GM19193 (cell line): ENCODE measurements around the gene MED12L.

Experiments used
- POLR2A ChIP-seq: IDR thresholded peaks from 4 replicates; pipeline ENCODE4 v1.6.1; 2011; ENCODE audit not compliant: insufficient read depth, insufficient read length; ENCODE audit errors: extremely low read depth

MED12L gene, protein sequence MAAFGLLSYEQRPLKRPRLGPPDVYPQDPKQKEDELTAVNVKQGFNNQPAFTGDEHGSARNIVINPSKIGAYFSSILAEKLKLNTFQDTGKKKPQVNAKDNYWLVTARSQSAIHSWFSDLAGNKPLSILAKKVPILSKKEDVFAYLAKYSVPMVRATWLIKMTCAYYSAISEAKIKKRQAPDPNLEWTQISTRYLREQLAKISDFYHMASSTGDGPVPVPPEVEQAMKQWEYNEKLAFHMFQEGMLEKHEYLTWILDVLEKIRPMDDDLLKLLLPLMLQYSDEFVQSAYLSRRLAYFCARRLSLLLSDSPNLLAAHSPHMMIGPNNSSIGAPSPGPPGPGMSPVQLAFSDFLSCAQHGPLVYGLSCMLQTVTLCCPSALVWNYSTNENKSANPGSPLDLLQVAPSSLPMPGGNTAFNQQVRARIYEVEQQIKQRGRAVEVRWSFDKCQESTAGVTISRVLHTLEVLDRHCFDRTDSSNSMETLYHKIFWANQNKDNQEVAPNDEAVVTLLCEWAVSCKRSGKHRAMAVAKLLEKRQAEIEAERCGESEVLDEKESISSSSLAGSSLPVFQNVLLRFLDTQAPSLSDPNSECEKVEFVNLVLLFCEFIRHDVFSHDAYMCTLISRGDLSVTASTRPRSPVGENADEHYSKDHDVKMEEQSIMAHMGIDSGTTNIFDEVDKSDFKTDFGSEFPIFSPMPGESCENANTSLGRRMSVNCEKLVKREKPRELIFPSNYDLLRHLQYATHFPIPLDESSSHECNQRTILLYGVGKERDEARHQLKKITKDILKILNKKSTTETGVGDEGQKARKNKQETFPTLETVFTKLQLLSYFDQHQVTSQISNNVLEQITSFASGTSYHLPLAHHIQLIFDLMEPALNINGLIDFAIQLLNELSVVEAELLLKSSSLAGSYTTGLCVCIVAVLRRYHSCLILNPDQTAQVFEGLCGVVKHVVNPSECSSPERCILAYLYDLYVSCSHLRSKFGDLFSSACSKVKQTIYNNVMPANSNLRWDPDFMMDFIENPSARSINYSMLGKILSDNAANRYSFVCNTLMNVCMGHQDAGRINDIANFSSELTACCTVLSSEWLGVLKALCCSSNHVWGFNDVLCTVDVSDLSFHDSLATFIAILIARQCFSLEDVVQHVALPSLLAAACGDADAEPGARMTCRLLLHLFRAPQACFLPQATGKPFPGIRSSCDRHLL (N-terminal part only)

DNA sequence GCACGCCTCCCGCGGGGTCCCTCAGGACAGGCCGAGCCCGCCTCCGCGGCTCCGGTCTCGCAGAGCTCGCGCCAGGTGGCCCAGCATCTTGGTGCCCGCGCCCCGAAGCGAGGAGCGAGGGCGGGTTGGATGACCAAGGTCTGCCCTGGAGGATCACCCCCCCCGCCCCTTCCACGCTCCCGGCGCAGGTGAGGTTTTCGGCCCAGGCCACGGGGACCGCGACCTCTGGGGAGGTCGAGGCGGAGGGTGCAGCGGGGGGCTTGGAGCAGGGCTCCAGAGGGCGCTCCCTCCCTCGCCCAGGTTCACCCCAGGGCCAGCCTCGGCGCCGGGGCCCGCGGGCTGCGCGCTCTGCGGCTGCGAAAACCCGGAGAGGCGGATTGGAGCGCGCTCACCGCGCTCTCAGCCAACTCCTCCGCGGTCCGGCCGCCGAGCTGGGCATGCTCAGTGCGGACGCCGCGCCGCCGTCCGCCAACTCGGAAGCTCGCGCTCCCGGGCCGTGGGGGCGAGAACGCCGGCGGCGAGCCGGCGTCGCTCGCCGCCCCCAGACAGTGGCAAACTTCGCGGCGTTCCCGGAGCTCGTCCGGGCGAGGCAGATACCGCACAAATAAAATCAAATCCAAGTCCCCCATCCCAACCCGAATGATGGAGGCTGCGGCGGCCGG, at the start of gene MED12L:
TSS of gene MED12L (plus strand) at position 438 of the 662 bp plus-strand sequence. CDS start 1,263 bp downstream, outside the sequence.
- no peak for TF ChIP-seq POLR2A

DNA sequence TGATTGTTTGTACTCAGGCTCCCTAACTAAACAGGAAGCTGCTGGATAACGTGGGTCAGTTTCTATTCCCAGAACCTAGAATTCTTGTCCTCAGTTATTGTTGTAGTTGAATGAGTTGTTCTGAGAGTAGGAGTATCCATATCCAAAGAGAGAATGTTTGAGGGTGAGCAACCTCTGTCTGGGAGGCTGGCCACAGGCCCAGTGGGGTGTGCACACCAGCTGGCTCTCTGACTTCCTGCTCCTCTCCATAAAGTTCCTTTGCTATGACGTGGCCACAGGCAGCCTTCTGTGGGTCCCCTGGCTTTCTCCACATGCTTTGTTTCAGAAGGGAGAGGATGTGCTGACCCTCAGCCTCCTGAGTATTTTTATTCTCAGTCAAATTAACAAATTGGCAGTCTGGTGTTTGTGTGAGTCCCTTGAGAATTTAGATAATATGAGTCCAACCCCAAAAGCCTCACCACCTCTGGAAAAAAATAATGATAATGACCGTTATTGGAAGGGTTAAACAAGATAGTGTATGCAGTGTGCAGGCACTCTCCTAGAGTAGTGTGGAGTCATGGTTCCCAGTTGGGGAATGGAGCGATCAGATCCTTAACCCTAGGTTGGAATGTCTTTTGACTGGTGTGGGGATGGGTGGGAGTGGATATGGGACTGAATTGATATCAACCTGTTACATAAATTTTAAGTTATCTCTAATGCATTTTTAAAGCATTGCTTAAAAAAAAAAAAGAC, 47.6 kb upstream of the MED12L start:
- TF ChIP-seq POLR2A: no peak

DNA sequence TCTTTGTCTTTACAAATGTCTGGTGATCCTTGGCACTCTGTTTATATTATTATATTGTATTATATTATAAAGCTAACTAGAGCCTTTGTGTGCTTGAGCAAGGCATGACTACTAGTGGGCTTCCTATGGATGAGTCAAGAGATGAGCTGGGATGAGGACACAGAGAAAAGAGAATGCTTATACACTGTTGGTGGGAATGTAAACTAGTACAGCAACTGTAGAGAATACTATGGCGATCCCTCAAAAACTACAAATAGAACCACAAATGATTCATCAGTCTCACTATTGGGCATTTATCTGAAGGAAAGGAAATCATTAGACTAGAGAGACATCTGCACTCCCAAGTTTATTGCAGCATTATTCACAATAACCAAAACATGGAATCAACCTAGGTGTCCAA, 40.8 kb upstream of the MED12L start:
- no peak for TF ChIP-seq POLR2A

- TF ChIP-seq POLR2A: no peak
These were observed 37.8 kb upstream of the MED12L start for GRCh38 chr3:151047636-151048035.

GRCh38 chr3:151051533-151051932, 33.9 kb upstream of the MED12L start:
- TF ChIP-seq POLR2A: no peak

GRCh38 chr3:151052346-151052745, 33.1 kb upstream of the MED12L start:
- no peak for TF ChIP-seq POLR2A

DNA sequence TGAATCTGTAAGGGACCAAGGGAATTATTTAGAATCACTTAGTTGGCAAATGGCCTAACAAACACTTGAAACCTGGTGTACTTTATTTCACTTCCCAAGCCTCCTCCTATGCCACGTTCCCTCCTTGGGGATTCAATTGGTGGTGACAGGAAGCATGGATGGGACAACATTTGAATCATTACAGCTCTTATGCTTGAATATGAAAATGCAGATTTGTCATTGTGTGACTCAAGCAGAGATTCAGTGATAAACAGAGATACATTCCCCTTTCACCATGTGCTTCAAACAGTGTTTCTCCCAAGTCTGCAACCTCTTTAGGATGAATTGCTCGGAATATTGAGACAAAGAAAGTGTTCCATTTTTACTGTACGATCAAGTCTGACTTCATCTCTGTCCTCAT, 32.7 kb upstream of the MED12L start:
- no peak for TF ChIP-seq POLR2A

DNA sequence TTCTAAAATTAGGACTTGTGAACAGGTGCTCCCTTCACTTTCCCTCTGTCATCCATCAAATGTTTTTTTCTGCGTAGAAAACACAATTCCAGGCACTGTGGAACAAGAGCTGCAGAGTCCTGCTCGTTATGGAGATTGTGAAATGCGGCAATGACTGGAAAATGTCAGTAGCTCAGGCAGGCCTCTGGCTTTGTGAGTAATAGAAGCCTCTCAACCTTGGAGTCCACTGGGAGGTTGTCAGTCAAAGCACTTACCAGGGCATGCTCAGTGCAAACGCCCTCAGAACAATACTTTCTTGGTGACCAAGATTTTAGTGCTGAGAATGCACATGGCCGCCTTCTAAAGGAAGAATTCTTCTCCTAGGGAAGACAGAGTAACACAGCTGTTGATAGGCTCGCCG, 26.7 kb upstream of the MED12L start:
- no peak for TF ChIP-seq POLR2A

DNA sequence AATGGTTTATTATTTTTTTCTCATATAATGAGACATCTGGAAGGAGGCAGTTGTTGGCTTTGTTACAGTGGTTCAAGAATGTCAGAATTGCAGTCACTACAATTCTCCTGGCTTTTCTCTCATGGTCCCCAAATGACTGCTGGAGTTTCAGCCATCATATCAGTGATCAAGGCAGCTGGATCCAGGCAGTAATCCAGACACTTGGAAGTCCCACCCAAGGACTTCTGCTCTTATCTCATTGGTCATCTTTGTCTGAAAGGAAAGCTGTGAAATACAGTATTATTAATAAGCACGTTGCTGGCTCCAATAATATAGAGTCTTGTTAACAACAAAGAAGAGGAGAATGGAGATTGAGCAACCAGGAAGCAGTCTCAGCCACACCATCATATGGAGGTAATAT, 22.9 kb upstream of the MED12L start:
- no peak for TF ChIP-seq POLR2A

- no peak for TF ChIP-seq POLR2A
These were observed 18.3 kb upstream of the MED12L start for GRCh38 chr3:151067158-151067557.

- TF ChIP-seq POLR2A: no peak
These were observed 11.2 kb upstream of the MED12L start for GRCh38 chr3:151074256-151074655.

DNA sequence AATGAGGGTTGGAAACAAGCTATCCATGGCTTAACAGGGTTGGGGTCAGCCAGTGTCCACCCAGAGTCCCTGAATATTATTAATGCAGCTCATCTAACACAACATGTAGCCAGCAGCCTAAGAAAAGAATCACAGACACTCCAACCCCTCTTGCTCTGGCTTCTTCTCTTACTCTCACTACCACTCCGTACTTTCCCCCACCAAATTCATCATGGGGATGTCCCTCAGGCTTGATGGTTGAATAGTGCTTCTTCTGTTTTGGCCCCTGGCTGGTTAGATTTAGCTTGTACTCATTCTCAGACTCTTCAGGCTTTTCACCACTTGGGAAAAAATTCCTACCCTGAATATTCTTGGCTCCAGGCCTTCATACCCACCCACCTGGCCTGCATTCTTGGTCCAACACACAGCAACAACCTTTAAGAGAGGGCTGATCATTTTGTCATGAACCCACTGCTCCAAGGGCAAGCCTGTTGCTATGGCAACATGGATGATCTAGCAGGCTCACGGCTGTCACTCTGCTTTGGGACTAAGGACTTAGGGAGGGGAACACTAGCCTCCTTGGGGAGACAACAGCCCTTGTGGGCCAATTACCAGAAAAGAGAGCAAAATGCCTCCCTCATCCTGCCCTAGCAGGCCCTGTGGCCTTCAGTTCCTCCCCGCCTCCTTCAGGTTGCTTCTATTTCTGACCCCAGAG, 9.4 kb upstream of the MED12L start:
- no peak for TF ChIP-seq POLR2A

DNA sequence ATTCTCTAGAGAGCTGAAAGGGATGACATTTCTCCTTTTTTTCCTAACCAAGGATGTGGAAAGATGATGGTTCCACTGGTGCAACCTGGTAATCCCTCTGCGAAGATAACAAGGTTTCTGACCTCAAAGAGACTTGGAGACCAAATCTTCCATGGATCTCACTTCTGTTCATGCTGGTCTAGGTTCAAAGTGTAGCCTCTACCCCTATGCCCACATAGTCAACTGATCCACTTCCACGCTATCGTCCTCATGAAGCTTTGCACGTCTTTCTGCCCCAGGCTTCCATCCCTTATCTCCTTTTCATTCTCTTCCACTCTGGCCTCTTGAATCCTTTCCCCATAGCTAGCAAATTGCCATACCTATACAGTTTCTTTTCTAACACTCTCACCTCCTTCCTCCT, 8.8 kb upstream of the MED12L start:
- TF ChIP-seq POLR2A: no peak

GRCh38 chr3:151082880-151083838, 2.3 kb upstream of the MED12L start:
- TF ChIP-seq POLR2A: no peak
